Stimulated activated CD4-positive, alpha-beta T cell treated with anti-CD3 and anti-CD28 coated beads, TNF-alpha, amount 100 ng/mL, for 24 hours (primary cell): ENCODE results near the gene TNIK.
"Not testable (repeated sequence)": the region's sequence is repeated elsewhere in the genome, so short reads cannot be mapped to it uniquely, and the experiment has no call there.

Experiments
- DNase-seq, 3 experiments: peaks; one replicate each; pipeline ENCODE4 v3.0.0-alpha.2; 2020; ENCODE audit warnings: low read depth in 3 of 3

The TNIK gene

DNA sequence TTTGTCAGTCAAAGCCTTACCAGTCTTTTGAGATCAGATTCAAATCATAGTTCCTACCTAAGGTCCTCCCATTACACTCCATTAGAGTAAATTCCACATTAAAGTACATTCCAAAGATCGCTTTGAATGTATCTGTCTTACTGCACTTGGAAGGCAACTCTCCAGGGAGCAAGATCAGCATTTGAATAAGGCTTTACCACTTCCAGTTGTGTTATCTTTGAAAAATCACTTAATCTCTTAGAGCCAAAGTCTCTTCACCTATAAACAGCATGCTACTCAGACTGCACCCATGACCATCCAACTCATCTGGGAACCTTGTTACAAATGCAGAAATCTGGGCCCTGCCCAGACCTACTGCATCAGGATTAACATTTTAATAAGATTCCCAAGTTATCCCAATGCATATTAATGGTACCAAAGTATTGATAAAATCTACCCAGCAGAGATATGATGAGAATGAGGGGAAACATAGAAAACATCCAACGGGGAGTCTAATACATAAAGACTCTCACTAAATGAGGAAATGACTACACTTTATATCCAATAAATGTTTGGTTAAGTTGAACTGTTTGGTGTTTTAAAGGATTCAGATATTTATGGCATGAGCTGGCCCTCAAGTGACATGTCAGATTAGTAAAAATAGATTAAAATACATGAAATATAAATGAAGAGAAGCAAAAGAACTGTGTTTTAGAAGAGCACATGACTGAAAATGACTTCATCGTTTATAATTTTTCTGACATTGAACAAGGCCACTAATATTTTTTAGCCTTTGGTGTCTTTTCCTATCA, 75.9 kb downstream of the TNIK start:
- DNase-seq = no peak

- no peak for DNase-seq
Measured at GRCh38 chr3:171383206-171384018, 76.8 kb downstream of the TNIK start.

- not testable (repeated sequence) for DNase-seq
Measured at GRCh38 chr3:171382347-171382746, 77.9 kb downstream of the TNIK start.

GRCh38 chr3:171380711-171381425, 79.3 kb downstream of the TNIK start:
- DNase-seq = no peak

- DNase-seq = no peak
Measured at GRCh38 chr3:171379961-171380483, 80.2 kb downstream of the TNIK start.

DNA sequence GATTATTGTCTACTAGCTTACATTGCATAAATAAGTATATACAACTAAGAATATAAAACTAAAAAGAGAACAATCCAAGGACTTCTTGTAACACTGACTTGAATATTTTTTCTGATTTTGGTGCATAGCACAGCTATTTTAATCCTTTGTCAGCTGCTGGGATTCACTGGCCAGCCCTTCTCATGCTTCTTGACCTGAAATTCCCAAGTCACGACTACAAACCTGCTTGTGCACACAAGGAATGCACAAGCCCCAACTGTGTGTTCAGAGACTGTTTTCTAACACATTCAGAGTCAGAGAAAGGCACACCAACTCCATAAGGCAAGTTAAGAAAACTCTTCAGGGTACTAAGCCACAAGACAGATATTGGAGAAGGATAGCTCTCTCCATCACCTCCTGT, 80.9 kb downstream of the TNIK start:
- DNase-seq = no peak

GRCh38 chr3:171378586-171378985, 81.6 kb downstream of the TNIK start:
- DNase-seq = no peak

GRCh38 chr3:171377859-171378258, 82.3 kb downstream of the TNIK start:
- no peak for DNase-seq

DNA sequence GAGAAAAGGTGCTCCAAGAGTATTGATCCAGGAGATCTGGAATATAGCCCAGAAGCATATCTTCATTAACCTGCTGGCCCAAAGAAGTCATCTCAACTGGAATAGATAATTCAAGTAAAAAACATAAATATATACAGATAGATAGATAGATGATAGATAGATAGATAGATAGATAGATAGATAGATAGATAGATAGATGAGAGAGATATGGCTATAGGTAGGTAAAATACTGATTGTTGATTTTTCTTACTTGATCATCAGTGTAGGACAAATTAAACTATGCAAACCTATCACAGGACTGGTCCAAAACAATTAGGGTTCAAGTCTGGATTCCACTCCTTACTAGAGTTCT, 83.6 kb downstream of the TNIK start:
- no peak for DNase-seq

DNA sequence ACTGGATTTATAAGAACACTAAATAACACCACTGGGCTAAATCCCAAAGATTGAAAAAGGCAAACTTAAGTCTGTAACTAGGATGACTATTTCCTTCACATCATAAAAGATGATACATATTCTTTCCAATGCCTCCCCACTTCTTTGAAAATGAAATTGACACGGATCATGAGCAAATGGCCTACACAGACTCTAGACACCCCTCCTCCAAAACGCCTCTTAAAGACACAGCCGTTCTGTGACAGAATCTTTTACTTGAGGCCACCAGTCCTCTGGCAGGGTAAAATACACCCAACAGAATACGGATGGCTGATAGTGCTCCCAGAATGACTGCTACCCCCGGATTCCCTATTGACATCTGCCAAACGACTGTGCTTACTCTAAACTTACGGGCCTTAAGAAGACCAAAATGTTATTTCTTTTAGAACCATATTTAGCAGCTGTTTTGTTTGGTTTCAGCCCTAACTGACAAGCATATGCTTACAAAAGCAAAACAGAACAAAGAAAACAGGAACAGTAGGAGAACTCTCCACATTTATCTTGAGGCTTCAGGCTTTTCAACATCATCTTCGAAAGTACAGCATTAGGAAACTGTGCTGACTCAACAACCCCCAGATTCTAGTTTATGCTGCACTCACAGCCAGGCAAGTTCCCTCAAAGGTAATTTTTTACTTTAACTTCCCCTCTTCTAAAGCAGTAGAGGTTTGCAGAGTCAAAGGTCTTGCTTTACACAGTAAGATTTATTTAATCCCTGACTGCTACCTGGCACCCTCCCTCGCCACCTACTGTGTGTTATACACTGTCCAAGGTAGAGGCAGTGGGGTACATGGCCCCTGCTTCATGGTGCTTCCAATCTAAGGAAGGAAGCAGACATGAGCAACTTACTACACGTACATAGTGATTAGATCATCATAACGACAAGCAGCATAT, 84.3 kb downstream of the TNIK start:
- DNase-seq = no peak

GRCh38 chr3:171374661-171375285, 85.4 kb downstream of the TNIK start:
- no peak for DNase-seq

GRCh38 chr3:171374260-171374659, 85.9 kb downstream of the TNIK start:
- no peak for DNase-seq

DNA sequence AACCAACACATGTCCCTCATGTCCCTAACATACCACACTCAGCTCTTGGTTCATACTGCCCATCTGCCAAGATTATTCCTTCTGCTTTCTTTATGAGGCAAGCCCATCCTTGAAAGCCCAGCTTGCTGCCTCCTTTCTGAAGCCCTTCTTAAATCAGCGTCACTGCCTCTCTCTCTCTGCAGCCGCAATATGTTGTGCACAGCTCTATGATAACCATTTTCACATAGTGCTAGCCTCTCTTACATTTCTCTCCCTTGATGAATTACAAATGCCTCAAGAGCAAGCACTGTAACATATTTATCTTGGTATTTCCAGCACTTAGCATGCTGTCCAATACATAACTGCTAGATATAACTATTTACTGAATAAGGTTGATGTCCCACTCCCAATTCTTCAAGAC, 86.5 kb downstream of the TNIK start:
- no peak for DNase-seq

- no peak for DNase-seq
Measured at GRCh38 chr3:171372694-171373093, 87.5 kb downstream of the TNIK start.

- no peak for DNase-seq
Measured at GRCh38 chr3:171371354-171371753, 88.9 kb downstream of the TNIK start.

- DNase-seq = no peak
Measured at GRCh38 chr3:171369156-171369555, 91.0 kb downstream of the TNIK start.

DNA sequence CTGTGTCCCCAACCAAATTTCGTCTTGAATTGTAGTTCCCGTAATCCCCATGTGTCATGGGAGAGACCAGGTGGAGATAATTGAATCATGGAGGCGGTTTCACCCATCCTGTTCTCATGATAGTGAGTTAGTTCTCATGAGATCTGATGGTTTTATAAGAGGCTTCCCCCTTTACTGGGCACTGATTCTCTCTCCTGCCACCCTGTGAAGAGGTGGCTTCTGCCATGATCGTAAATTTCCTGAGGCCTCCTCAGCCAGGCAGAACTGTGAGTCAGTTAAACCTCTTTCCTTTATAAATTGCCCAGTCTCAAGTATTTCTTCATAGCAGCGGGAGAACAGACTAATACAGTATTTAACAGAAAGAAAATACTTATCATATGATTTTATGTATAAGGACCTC, 93.5 kb downstream of the TNIK start:
- not testable (repeated sequence) for DNase-seq

DNA sequence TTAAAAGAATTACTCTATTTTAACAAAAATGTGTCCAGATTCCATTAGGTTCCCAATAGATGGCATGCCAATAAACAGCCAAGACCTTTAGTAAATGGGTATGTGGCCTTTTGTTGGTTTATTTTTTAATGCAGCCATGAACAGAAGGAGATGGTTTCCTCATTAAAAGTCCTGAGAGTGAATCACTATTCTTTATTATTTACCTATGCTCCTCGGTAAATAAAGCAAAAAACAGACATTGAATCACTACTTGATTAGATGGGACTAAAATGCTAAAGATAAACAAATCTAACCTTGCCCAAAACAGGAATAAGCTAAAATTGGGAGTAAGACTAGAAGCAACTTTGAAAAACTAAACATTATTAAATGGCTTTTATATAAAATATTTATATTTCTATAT, 94.2 kb downstream of the TNIK start:
- no peak for DNase-seq

DNA sequence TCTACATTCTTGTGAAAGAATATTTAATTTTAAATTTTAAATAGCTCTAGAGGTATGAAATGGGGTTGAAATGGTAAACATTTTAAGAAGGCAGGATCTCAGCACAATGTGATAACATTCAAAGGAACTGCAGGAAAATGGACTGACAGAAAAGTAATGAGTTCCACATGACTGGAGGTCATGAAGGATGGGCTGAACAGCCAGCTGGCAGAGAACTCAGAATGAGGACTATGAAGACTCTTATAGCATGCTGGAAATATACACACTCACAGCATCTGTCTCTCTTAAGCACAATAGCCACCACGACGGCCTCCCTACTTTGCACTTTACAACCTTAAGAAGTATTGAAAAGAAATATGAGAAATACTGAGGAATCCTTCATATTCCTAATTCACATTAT, 94.7 kb downstream of the TNIK start:
- DNase-seq = no peak

GRCh38 chr3:171364500-171364899, 95.7 kb downstream of the TNIK start:
- no peak for DNase-seq

DNA sequence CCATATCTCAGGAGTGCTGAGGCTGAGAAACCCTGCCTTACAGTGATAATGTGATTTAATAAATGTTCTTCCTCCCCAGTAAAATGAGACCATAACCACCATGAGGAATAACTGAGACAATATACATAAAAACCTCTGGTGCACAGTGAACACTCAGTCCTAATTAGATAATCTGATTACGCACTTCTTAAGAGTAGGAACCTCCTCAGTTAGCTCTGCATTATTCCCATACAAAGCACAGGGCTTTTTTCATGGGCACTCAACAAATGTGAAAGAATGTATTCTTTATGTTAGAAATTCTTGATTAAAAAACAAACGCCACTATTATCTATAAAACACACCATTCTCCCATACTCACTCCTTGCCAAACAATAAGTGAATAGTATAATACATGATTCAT, 97.0 kb downstream of the TNIK start:
- no peak for DNase-seq
